MV-4-11 (cell line): ENCODE measurements around the gene CDKAL1.

ENCODE experiments used
- DNase-seq: peaks from one replicate; lab custom pipeline; 2025; lab: John Stamatoyannopoulos, UW

Gene CDKAL1

GRCh38 chr6:20678831-20679352 lies 144.6 kb downstream of the CDKAL1 start:
- no peak for DNase-seq

GRCh38 chr6:20680697-20681165 lies 146.5 kb downstream of the CDKAL1 start:
- DNase-seq: peak; percentile 58

- DNase-seq: no peak
These were observed 147.0 kb downstream of the CDKAL1 start for GRCh38 chr6:20681243-20681684.

GRCh38 chr6:20684474-20684873 lies 150.2 kb downstream of the CDKAL1 start:
- DNase-seq: no peak

- DNase-seq: no peak
These were observed 151.9 kb downstream of the CDKAL1 start for GRCh38 chr6:20686142-20686541.

GRCh38 chr6:20687494-20687893 lies 153.2 kb downstream of the CDKAL1 start:
- no peak for DNase-seq

- no peak for DNase-seq
These were observed 154.6 kb downstream of the CDKAL1 start for GRCh38 chr6:20688710-20689500.

GRCh38 chr6:20691185-20691584 lies 156.9 kb downstream of the CDKAL1 start:
- no peak for DNase-seq

- DNase-seq: no peak
These were observed 157.8 kb downstream of the CDKAL1 start for GRCh38 chr6:20692023-20692422.

- peak; percentile 16 for DNase-seq
These were observed 159.3 kb downstream of the CDKAL1 start for GRCh38 chr6:20693466-20694063.

GRCh38 chr6:20696676-20697075 lies 162.4 kb downstream of the CDKAL1 start:
- DNase-seq: no peak

- DNase-seq: no peak
These were observed 164.4 kb downstream of the CDKAL1 start for GRCh38 chr6:20698675-20699074.

- no peak for DNase-seq
These were observed 165.1 kb downstream of the CDKAL1 start for GRCh38 chr6:20699402-20699801.

GRCh38 chr6:20700375-20700774 lies 166.1 kb downstream of the CDKAL1 start:
- no peak for DNase-seq

GRCh38 chr6:20702366-20702765 lies 168.1 kb downstream of the CDKAL1 start:
- no peak for DNase-seq

GRCh38 chr6:20703049-20703448 lies 168.8 kb downstream of the CDKAL1 start:
- no peak for DNase-seq

- DNase-seq: no peak
These were observed 170.2 kb downstream of the CDKAL1 start for GRCh38 chr6:20704325-20705025.

GRCh38 chr6:20705741-20706140 lies 171.5 kb downstream of the CDKAL1 start:
- no peak for DNase-seq

- no peak for DNase-seq
These were observed 172.1 kb downstream of the CDKAL1 start for GRCh38 chr6:20706238-20706938.

GRCh38 chr6:20706939-20707485 lies 172.8 kb downstream of the CDKAL1 start:
- DNase-seq: no peak

GRCh38 chr6:20707870-20708269 lies 173.6 kb downstream of the CDKAL1 start:
- DNase-seq: no peak
